HG03280 (cell line): Measurements from ENCODE around the gene COMMD8.
A peak's percentile ranks its signal among the peaks of the same experiment; 100 is the strongest.

Experiments used
- ATAC-seq: cut with Tn5 transposase; IDR thresholded peaks from one replicate; pipeline ENCODE4 v1.9.1; 2021; ENCODE audit warnings: mild to moderate bottlenecking, moderate library complexity; ENCODE audit not compliant: unreplicated experiment

COMMD8 gene

DNA sequence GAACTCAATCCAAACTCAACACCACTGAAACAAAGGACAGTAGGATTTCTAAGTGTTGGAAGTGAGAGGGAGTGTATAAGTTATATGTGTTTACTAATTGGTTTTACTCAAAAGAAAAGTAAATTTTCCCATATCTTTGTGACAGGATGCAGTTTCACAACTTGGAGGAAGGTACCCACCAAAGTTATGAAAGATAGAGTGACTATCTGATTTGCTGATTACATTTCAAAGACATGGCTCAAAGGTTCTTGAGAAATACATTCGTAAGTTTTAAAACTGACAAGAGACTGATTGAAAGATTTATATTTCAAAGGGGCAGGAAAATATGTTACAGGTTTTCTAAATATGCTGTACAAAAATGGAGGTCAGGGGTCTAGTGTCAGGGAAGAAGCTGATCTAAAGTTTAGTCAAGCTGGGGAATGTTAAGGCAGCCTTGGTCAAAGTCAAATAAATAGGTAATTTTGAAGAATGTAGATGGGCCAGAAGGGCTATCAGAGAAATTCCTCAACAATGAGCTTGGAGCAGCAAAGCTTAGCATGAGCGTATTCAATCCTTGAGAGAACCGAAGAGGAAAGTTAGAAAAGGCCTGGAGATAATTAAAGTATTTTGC lies 9.7 kb upstream of the COMMD8 start:
- ATAC-seq: no peak

DNA sequence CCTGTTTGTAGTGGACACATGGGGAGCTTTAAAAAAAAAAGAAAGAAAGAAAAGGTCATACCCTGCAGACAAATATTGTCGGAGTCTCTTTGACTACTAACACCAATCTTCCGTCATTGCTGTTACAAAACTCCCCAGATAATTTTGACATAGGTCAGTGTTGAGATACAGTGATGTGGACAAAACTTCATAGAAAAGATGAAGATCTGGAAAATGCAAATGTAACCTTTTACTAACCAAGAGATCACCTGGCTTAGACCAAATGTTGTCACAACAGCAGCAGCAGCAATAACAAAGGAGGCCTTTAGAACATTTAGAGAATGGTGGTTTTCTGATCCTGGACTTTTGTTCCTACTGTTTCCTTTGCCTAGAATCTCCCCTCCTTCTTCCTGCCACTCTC lies 8.1 kb upstream of the COMMD8 start:
- no peak for ATAC-seq

- no peak for ATAC-seq
Measured at GRCh38 chr4:47471064-47471463, 7.6 kb upstream of the COMMD8 start.

- no peak for ATAC-seq
Measured at GRCh38 chr4:47469951-47470350, 6.4 kb upstream of the COMMD8 start.

DNA sequence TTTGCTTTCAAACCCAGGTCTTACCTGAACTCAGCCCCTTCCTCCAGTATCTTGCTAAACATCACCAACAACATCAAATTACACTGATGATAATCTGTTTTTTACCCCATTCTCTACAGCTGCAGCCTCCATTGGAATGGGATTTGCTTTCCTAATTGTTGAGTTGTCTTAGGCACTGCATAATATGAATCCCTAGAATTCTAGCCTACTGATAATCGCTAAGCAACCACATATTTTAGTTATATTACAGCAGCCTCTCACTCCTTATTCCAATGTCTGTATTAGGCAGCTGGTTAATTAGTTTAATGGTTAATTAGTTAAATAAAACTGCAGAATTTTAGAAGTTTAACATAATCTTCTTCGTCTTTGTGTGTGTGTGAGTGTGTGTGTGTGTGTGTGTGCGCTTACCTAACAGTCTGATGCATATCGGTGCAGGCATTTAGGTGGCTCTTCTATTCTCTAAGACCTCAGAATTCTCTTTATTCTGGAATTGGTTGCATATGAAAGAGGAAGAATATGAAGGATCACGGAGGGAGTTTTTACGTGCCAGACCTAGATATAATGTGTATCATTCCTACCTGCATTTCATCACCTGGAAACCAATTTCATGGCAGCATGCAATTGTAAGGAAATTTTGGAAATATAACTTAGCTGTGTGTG lies 5.3 kb upstream of the COMMD8 start:
- no peak for ATAC-seq

GRCh38 chr4:47466056-47466785 lies 2.7 kb upstream of the COMMD8 start:
- ATAC-seq: no peak

- ATAC-seq: peak; percentile 23
Measured at GRCh38 chr4:47465004-47465403, 1.5 kb upstream of the COMMD8 start.

DNA sequence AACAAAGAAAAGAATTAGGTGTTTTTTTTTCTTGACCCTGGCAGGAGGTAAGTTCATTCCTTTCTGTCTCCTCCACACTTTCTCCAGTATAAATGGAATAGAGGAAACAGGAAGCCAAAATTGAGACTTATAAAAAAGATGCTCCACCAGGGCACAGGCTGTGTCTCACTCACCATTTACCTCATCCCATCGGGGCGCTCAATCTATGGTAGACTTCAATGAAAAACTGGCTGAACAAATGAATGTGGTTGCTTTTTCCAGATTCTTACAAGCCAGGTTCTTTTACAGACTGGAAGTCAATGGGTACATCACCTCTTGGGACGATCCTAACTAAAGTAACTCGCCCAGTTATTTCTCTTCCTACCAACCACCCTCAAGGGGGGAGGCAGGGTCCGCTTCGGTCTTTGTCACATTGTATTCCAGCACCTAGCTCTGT lies 685 bp downstream of the COMMD8 start:
- peak; percentile 3 for ATAC-seq

- no peak for ATAC-seq
Measured at GRCh38 chr4:47451657-47452056, 11.8 kb downstream of the COMMD8 start.

DNA sequence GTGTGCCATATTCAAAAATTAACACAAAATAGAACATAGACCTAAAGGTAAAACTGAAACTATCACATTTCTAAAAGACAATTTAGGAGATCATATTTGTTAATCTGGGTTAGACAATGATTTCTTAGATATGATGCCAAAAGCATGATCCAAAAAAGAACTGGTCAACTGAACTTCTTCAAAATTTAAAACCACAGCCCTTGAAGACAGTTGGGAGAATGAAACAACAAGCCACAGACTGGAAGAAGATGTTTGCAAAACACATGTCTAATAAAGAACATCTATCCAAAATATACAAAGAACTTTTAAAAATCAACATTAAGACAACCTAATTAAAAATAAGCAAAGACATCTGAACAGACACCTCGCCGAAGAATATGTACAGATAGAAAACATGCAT lies 19.5 kb downstream of the COMMD8 start:
- ATAC-seq: no peak

GRCh38 chr4:47442980-47443379 lies 20.5 kb downstream of the COMMD8 start:
- ATAC-seq: no peak

DNA sequence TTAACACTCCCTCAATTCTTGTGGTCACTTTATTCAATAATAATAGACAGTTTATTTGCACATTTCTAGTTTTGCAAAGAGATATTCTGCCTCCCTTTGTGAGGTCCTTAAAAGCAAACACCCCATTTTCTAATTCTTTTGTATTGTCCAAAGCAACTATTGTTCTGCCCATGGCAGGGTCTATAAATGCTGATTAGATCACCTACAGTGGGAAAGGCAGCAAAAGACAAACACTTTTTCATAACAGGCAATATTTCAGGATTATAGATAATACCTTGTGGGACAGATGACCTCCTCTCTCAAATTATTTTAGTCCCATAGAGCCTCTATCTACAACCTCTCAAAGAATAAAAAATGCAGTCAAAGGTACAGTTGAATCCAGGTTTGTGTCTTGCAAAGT lies 28.6 kb downstream of the COMMD8 start:
- no peak for ATAC-seq

- ATAC-seq: no peak
Measured at GRCh38 chr4:47432749-47433148, 30.8 kb downstream of the COMMD8 start.

GRCh38 chr4:47427935-47428334 lies 35.6 kb downstream of the COMMD8 start:
- ATAC-seq: no peak

GRCh38 chr4:47425628-47426027 lies 37.9 kb downstream of the COMMD8 start:
- ATAC-seq: no peak

GRCh38 chr4:47419296-47419695 lies 44.2 kb downstream of the COMMD8 start:
- ATAC-seq: no peak

GRCh38 chr4:47418147-47418546 lies 45.4 kb downstream of the COMMD8 start:
- no peak for ATAC-seq

GRCh38 chr4:47415719-47416118 lies 47.8 kb downstream of the COMMD8 start:
- no peak for ATAC-seq

DNA sequence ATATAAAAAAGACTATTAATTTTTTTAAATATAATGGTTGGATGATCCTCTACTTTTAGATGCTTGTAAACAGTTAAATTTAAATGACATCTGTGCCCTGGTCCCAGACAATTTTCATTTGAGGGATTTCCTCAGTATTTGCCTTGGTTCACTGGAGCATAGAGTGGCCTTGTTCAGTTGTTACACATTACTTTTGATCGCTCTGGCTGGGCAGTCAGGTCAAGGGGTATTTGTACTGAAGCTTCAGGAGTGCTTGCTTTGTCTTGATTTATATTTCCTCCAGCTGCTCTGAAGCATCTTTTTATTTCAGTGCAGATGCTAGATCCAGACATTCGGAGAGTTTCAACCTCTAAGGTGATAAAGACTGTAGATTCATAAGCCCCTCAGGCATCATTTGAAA lies 50.0 kb downstream of the COMMD8 start:
- ATAC-seq: no peak

GRCh38 chr4:47410271-47410670 lies 53.2 kb downstream of the COMMD8 start:
- no peak for ATAC-seq

- no peak for ATAC-seq
Measured at GRCh38 chr4:47406408-47406807, 57.1 kb downstream of the COMMD8 start.
